Fibroblast of lung (primary cell): ENCODE measurements around the gene CACNA2D3. TPM values are rescaled to one million over a fixed set of nuclear protein-coding genes. Genes with fewer than 3 reads are reported as not detected.

Experiments
- DNase-seq, 2 donors: peaks; one replicate each; pipeline versions ENCODE4 v3.0.0 to v3.0.0-alpha.2; 2010; ENCODE audit warnings: low read depth in 2 of 2
- H2AFZ ChIP-seq: 2 replicates; pipeline ENCODE4 v1.5.1; 2012; ENCODE audit warnings: low read length, control low read depth, inconsistent platforms
- H3K27ac ChIP-seq: 2 replicates; pipeline ENCODE4 v1.5.1; 2011; ENCODE audit warnings: low read length, control low read depth; ENCODE audit not compliant: insufficient read depth
- H3K27me3 ChIP-seq: 2 replicates; pipeline ENCODE4 v1.5.1; 2011; ENCODE audit warnings: mild to moderate bottlenecking, low read length; ENCODE audit not compliant: control insufficient read depth, insufficient read depth
- H3K36me3 ChIP-seq: 2 replicates; pipeline ENCODE4 v1.5.1; 2011; ENCODE audit warnings: low read length; ENCODE audit not compliant: control insufficient read depth, insufficient read depth
- H3K4me1 ChIP-seq: 2 replicates; pipeline ENCODE4 v1.5.1; 2011; ENCODE audit warnings: low read length; ENCODE audit not compliant: control insufficient read depth, insufficient read depth; ENCODE audit errors: extremely low read depth
- H3K4me2 ChIP-seq: 2 replicates; pipeline ENCODE4 v1.5.1; 2011; ENCODE audit warnings: low read length, control low read depth; ENCODE audit not compliant: insufficient read depth; ENCODE audit errors: extremely low read depth
- H3K4me3 ChIP-seq, 4 experiments: fragments of 200-600 bp in 1 of 4; sonication (generic) in 1 of 4; replicated peaks in 1 of 4; 2 replicates each; pipeline ENCODE4 v1.5.1; 2011 to 2016; ENCODE audit warnings: low read length in 4 of 4, low read depth in 3 of 4, mild to moderate bottlenecking in 3 of 4, control low read depth in 2 of 4, inconsistent platforms in 1 of 4, mixed read lengths in 1 of 4; ENCODE audit not compliant: insufficient read depth in 1 of 4; ENCODE audit errors: control extremely low read depth in 1 of 4
- H3K79me2 ChIP-seq: 2 replicates; pipeline ENCODE4 v1.5.1; 2012; ENCODE audit warnings: mild to moderate bottlenecking, low read length, inconsistent platforms; ENCODE audit not compliant: control insufficient read depth, insufficient read depth
- H3K9ac ChIP-seq: 2 replicates; pipeline ENCODE4 v1.5.1; 2011; ENCODE audit warnings: mild to moderate bottlenecking, low read length, control low read depth; ENCODE audit not compliant: insufficient read depth
- H3K9me3 ChIP-seq: 2 replicates; pipeline ENCODE4 v1.5.1; 2012; ENCODE audit warnings: low read depth, low read length; ENCODE audit not compliant: control insufficient read depth, insufficient read depth
- H4K20me1 ChIP-seq: 2 replicates; pipeline ENCODE4 v1.5.1; 2011; ENCODE audit warnings: low read length; ENCODE audit not compliant: control insufficient read depth, insufficient read depth; ENCODE audit errors: extremely low read depth
- EZH2 ChIP-seq: IDR thresholded peaks from 2 replicates; pipeline ENCODE4 v1.5.1; 2012; ENCODE audit warnings: low read length, control low read depth, mild to moderate bottlenecking; ENCODE audit errors: missing control alignments
- polyA plus RNA-seq, 2 donors: library from polyadenylated mRNA; depleted of rRNA in 1 of 2; stranded (reverse) in 1 of 2; unstranded in 1 of 2; fragments of >200 nt; gene quantifications; 2 replicates each; pipeline ENCODE4 v1.2.1, GENCODE V29; 2011 to 2012; ENCODE audit warnings: missing spikeins in 1 of 2
- total RNA-seq: library from RNA; depleted of rRNA; stranded (reverse); fragments of >200 nt; gene quantifications from 2 replicates; pipeline ENCODE4 v1.2.1, GENCODE V29; 2014
- TF ChIP-seq, protein P1 (sequence below), 2 donors: IDR thresholded peaks in 1 of 2; conservative IDR thresholded peaks in 1 of 2; 1 replicate in 1 of 2; 2 replicates in 1 of 2; pipeline ENCODE4 v1.5.1; 2011 to 2012; ENCODE audit warnings: low read length in 2 of 2, control low read depth in 1 of 2, inconsistent platforms in 1 of 2, low read depth in 1 of 2, mild to moderate bottlenecking in 1 of 2

Gene CACNA2D3
- total and polyA plus RNA-seq, 2 donors (not counting 1 experiment from before 2014, with no cell fraction given) = 1.8 to 11.5 TPM

DNA sequence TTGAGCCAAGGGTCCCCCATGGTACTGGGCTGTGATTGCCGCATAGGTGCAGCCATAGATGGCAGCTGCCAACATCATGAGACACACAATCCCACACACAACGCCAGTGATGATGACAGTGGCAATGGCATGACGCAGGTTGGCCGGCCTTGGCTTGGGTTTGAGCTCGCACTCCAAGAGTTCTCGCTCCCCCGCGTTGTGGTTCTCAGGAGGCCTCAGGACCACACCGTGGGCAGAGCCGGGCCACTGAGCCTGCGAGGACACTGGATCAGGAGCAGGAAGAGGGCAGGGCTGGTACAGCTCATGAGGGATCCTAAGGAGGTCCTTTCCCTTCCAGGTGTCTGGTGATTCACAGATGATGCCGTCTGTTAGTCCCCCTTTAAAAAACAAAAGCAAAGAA is 796.2 kb downstream of the CACNA2D3 start:
- Histone ChIP-seq H3K9me3 (no peaks in the 10 kb centered on the region), H3K4me2 (no peak overlapping the region), H3K4me1 (peaks cover 3% of the 10 kb centered on the region), H3K79me2 (no peaks in the 10 kb centered on the region), H3K9ac (no peak overlapping the region), H4K20me1 (no peaks in the 10 kb centered on the region), H3K27me3 (no peaks in the 10 kb centered on the region), H3K4me3 (no peak overlapping the region), H3K36me3 (no peaks in the 10 kb centered on the region), H3K27ac (no peak overlapping the region), H2AFZ (no peak overlapping the region)
- TF ChIP-seq, protein P1, sequence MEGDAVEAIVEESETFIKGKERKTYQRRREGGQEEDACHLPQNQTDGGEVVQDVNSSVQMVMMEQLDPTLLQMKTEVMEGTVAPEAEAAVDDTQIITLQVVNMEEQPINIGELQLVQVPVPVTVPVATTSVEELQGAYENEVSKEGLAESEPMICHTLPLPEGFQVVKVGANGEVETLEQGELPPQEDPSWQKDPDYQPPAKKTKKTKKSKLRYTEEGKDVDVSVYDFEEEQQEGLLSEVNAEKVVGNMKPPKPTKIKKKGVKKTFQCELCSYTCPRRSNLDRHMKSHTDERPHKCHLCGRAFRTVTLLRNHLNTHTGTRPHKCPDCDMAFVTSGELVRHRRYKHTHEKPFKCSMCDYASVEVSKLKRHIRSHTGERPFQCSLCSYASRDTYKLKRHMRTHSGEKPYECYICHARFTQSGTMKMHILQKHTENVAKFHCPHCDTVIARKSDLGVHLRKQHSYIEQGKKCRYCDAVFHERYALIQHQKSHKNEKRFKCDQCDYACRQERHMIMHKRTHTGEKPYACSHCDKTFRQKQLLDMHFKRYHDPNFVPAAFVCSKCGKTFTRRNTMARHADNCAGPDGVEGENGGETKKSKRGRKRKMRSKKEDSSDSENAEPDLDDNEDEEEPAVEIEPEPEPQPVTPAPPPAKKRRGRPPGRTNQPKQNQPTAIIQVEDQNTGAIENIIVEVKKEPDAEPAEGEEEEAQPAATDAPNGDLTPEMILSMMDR (conservative IDR thresholded peaks at IDR 0.05 in 1 of 2, IDR thresholded peaks at IDR 0.05 in 1 of 2; ENCODE audit: low read depth in 1 of 2, low read length in 2 of 2) = no peak
- no peak for TF ChIP-seq EZH2
- DNase-seq = no peak

DNA sequence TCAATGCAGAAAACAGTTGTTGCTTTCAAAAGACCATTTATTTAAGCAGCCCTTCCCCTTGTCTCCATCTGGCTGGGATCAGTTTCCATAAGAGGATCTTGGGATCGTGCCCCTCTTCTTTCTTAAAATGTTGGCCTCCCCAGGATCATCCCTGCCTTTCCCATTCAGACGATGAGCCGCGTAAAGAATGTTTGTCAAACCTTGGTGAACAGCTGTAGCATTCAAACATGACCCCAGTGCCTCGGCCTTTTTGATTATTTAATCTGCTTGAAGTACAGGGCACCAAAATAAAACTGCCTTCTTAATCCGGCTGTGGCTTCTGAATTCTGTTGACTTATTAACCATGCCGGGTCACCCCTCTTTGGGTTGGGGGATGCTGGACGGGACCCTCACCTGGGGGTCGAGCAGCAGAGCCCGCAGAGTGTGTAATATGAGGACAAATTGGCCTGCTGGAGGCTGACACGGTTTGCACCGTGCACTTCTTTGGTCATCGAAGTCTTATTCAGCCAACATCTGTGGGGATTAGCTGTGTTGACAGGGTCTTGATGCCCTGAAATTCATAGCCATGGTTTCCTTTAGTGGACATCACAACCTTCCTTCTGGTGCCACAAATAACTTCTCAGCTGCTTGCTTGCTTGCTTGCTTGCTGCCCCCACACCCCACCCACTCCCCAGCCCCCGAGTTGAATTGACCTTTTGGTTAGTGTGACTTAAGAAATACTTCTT is 805.9 kb downstream of the CACNA2D3 start, which contains the start of gene LRTM1:
TSS of gene LRTM1 (minus strand) at position 14 of the 725 bp plus-strand sequence. CDS start 148 bp downstream, outside the sequence.
- Histone ChIP-seq H3K27ac (no peak within 1 kb of the TSS), H3K9me3 (no peaks in the 10 kb centered on the region), H2AFZ (no peak within 1 kb of the TSS), H4K20me1 (no peaks in the 10 kb centered on the region), H3K4me2 (no peak within 1 kb of the TSS), H3K4me3 (no peak within 1 kb of the TSS), H3K9ac (no peak within 1 kb of the TSS), H3K27me3 (no peaks in the 10 kb centered on the region), H3K4me1 (no peaks in the 10 kb centered on the region), H3K79me2 (no peaks in the 10 kb centered on the region), H3K36me3 (no peaks in the 10 kb centered on the region)
- TF ChIP-seq, protein P1 (conservative IDR thresholded peaks at IDR 0.05 in 1 of 2, IDR thresholded peaks at IDR 0.05 in 1 of 2; ENCODE audit: low read depth in 1 of 2, low read length in 2 of 2) = no peak
- no peak for TF ChIP-seq EZH2
- DNase-seq = no peak

DNA sequence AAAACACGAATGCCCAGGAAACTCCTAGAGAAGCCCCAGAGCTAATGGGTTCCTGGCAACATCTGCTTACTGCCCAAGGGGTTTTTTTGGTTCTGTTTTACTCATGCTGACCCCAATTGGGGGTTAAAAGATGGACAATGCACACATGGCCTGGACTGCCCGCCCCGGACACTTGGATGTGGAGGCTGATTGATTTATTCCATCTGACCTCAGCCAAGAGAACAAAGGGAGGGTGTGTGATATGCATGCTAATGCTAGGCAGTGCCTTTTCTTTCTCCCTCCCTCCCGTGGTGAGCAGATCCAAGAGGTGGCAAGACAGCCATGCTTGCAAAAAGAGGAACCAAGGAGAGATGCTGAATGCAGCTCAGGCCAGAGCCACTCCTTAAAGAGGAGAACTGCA is 808.8 kb downstream of the CACNA2D3 start:
- Histone ChIP-seq H4K20me1 (no peaks in the 10 kb centered on the region), H3K36me3 (no peaks in the 10 kb centered on the region), H3K27me3 (no peaks in the 10 kb centered on the region), H3K79me2 (no peaks in the 10 kb centered on the region), H3K4me2 (no peak overlapping the region), H3K27ac (no peak overlapping the region), H3K9ac (no peak overlapping the region), H3K4me1 (no peaks in the 10 kb centered on the region), H3K9me3 (no peaks in the 10 kb centered on the region), H3K4me3 (no peak overlapping the region), H2AFZ (no peak overlapping the region)
- no peak for DNase-seq
- TF ChIP-seq, protein P1 (conservative IDR thresholded peaks at IDR 0.05 in 1 of 2, IDR thresholded peaks at IDR 0.05 in 1 of 2; ENCODE audit: low read depth in 1 of 2, low read length in 2 of 2) = no peak
